NCI-H748 (cell line): ENCODE data around the gene MKLN1.

Source experiments
- DNase-seq: peaks from one replicate; lab custom pipeline; 2025; ENCODE audit not compliant: unreplicated experiment; lab: John Stamatoyannopoulos, UW

Gene MKLN1

DNA sequence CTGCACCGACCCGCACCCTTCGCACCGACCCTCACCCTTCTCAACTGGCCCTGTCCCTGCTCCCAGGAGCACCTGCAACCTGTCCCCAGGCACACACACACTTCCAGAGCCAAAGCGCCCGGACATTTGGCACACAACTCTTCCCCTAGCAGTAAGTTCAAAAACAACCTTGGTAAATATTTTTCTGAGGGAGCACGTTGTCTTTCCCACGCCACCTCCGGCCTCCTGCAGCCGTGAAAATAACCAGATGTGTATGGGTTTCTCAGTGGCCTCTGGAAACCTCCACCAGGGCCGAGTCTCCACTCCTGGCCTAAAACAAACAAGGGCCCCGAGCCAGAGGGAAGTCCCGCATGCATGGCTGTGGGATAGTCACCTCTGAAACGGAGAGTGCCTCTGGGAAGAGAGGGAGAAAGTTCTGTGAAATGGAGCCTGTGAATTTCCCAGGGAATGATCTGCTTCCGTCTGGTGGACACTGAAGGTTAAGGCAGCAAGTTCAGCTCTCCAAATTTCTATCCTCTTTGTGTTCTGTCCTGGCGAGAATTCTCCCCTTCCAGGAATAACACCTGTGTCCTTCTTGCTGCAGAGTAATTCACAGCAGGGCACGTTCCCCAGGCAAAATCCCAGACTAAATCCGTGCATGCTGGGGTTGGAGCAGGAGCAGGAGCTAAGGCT is 213.0 kb downstream of the MKLN1 start:
- DNase-seq: no peak

GRCh38 chr7:131543298-131543697 is 215.6 kb downstream of the MKLN1 start:
- no peak for DNase-seq

DNA sequence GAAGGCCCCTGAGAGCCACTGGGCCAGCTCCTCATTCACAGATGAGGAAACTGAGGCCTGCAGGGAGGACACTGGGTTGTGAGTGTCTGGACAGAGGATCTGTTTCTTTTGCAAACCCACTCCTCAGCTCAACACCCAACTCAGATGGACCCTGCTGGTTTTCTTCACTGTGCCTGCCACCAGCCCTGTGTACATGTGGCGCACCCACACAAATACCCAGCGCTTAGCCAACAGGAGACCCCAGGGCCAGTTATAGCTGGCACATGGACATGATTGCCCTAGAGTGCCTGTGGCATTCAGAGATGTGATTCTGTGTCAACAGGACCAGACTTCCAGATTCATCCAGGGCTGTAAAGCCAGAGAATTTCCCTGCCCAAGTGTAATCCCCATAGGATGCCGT is 216.3 kb downstream of the MKLN1 start:
- DNase-seq: no peak

GRCh38 chr7:131544449-131545301 is 217.0 kb downstream of the MKLN1 start:
- peak; percentile 54 for DNase-seq

GRCh38 chr7:131546126-131546525 is 218.4 kb downstream of the MKLN1 start:
- DNase-seq: no peak
